GM21360 (cell line): ENCODE measurements around the gene QRFP.

Source experiments
- ATAC-seq: cut with Tn5 transposase; IDR thresholded peaks from one replicate; pipeline ENCODE4 v1.9.1; 2021; ENCODE audit warnings: mild to moderate bottlenecking, moderate library complexity; ENCODE audit not compliant: unreplicated experiment

QRFP gene, protein sequence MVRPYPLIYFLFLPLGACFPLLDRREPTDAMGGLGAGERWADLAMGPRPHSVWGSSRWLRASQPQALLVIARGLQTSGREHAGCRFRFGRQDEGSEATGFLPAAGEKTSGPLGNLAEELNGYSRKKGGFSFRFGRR

GRCh38 chr9:130896233-130897014 lies at the start of gene QRFP:
TSS of gene QRFP (minus strand) at chr9:130896812. CDS start at chr9:130893838, 2,974 bp downstream.
- ATAC-seq: no peak

GRCh38 chr9:130945173-130945572 lies 48.6 kb upstream of the QRFP start:
- no peak for ATAC-seq

DNA sequence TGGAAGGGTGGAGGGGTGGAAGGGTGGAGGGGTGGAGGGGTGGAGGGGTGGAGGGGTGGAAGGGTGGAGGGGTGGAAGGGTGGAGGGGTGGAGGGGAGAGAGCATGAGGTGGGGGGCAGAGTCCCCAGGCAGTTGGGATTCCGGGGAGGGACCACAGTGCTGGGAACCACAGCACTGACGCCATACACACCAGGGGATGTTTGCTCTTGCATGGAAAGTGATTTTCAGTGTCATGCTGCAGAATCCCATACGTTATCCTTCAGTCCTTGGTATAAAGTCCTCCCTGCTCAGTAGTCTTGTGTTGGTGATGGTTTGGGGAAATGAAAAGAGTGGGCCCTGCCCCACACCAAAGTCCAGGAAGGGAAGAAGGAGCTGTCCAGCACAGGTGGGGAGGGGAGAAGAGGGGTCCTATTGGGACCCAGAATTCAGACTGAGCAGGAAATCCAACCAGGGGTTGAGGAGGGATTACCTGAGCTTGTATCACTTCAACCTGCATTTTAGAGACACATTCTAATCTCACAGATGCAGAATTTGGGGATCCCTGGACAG lies 48.0 kb upstream of the QRFP start:
- ATAC-seq: no peak

DNA sequence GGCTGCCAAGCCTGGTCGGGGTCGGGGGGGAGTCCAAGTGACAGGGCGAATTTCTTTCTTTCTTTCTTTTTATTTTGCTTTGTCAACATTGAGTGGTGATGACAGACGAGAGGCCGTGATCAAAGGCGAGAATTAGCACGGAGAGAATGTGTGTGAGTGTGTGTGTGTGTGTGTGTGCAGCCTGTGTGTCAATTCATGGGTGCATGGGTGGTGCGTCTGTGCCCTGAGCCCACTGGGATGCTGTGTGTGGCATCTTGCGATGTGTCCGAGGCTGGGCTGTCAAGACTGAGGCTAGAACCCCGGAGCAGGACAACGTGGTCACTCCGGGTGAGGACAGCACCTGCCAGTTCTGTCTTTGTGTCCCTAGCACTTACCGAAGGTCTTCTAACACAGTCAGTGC lies 47.2 kb upstream of the QRFP start:
- ATAC-seq: no peak

DNA sequence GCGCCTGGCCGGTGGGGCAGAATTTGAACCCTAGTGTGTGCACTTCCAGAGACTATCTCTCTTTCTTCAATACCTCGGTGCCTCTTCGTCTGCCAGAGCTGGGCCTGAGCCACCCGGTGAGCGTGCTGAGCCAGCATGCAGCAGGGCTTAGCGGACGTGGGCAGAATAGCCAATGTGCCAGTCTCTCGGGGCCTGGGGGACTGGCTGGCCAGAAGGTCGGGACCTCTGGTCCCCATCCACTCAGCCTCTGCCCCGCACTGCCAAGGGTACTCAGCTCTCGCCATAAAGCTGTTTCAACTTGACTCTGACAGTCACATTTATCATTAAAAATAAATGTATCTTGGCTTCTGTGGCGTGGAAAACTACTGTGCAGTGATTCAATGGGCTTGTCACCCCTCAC lies 46.6 kb upstream of the QRFP start:
- ATAC-seq: no peak

DNA sequence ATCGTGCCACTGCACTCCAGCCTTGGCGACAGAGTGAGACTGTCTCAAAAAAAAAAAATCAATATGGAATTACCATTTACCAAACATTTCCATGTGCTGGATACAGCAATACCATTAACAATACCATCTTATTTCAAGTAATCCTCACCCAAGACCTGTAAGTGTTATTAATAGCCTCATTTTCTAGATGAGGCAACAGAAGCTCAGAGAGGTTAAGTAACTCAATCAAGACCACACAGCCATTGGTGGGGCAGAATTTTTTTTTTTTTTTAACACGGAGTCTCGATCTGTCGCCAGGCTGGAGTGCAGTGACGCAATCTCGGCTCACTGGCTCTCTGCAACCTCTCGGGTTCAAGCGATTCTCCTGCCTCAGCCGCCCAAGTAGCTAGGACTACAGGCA lies 46.1 kb upstream of the QRFP start:
- ATAC-seq: no peak

GRCh38 chr9:130942084-130942483 lies 45.5 kb upstream of the QRFP start:
- no peak for ATAC-seq

DNA sequence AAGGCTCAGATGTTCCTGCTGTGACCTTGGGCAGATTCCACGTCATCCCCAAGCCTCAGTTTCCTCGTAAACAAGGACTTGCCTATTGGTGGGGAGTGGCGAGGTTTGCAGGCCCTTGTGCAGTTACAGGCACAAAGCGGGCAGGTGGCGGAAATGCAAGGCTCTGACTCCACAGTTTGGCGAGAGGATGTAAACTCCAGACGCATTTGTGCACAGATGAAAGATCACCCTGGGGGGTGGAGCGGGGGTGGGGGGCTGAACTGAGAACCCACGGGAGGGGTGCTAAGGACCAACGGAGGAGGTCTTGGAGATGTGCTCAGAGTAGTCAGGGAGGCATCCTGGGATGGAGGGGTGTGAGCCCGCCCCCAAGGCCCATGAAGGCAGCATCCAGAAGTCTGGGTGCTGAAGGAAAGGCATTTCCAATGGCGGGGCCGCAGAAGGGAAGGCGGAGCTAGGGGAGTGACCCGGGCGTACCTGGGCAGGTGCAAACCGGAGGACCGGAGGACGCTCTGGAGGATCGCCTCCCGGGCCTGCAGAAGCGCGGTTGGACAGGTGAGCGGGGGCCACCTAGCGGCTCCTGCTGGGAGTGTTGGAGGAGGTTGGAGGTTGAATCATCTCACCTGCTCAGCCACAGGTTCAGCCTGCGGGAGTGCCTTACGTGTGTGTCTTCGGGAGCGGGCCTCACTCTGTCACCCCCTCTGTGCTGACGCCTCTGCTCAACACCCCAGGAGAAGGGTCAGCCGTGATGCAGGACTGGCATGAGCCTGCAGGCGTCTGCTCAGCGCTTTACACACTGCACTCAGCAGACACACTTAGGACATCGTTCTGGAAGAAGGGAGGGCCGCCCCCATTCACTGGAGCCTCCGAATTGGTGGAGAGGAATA lies 44.3 kb upstream of the QRFP start:
- ATAC-seq: no peak

GRCh38 chr9:130940027-130940549 lies 43.5 kb upstream of the QRFP start:
- ATAC-seq: no peak

DNA sequence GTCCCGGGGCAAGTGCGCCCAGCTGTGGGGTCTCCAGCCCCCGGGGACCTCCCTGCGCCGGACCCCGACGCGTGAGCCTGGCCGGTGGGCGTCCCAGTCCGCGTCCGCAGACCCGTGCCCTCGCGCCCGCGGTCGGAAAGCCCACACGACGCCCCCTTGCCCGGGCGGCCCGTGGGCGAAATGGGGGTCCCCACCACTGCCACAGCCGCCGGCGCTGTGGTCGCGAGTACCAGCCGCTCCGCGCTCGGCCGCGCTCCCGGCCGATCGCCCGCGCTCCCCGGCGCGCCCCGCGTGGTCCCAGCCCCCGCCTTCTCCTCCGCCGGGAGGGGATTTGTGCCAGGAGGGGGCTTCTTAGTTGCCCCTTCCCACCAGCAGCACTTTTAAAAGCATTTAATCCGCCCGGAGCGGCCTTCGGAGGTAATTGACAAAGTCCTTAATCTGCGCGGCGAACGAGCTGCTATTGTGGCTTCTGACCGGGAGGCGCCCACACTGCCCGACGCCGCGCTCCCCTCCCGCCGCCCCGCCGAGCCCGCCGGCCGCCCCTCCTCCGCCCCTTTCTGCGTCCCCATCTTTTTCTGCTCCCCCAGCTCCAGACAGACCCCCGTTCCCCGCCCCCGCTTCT lies 42.9 kb upstream of the QRFP start:
- no peak for ATAC-seq

GRCh38 chr9:130938652-130939404 lies 42.2 kb upstream of the QRFP start, which contains the start of gene FIBCD1:
TSS of gene FIBCD1 (minus strand) at chr9:130939247. CDS start at chr9:130938607, 640 bp downstream.
- no peak for ATAC-seq

DNA sequence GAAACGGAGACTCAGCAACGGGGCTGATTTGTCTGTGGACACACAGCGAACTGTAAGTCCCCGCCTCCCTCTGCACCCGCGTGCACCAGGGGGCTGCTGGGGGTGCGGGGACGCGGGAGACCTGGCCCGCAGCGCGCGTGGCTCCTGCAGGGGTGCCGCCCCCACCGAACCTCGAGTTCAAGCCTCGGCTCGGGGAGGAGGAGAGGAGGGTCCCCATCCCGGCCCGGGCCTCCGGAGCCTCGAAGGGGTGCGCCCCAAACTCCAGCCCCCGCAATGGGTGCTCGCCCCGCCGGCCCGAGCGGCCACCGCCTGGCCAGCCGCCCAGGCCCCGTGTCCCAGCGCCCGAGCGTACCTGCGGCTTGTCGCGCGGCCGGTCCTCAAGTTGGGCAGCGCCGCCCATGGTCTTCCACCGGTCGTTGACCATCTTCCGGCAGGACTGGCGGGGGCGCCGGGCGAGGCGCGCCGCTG lies 41.6 kb upstream of the QRFP start:
- no peak for ATAC-seq

- no peak for ATAC-seq
These were observed 40.8 kb upstream of the QRFP start for GRCh38 chr9:130937146-130938076.

DNA sequence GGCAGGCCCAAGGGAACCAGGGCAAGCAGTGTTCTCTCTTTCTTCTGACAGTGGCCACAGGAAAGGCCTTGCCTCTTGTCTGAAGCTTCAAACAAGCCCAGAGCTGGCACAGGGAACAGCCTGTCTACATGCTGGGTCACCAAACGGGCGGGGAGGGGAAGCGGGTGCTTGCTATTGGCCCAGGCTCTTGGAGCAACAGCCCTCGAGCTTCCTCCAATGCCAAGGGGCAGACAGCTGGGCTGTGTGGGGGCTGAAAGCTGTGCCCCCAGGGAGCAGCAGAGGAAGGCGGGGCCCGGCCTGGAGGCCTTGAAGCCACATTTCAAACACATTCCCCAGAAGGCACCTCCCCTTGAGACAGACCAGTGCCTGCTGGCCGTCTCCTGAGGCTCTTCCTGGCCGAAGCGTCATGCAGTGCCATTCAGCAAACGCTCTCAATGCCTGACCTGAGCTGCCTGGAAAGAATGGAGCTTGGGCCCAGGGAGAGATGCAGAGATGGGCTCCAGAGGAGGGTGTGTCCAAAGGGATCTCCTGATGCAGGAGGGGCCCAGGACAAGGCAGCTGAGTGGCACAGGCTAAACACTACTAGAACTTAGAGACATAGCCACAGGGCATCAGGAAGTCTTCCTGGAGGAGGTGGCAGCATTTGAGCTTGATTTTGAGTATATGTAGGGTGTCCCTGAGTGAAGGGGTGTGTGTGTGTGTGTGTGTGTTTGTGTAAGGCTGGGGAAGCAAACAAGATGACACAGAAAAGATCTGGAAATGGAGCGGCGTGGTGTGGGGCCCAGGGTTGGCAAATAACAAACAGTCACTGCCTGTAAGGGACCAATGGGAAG lies 39.9 kb upstream of the QRFP start:
- ATAC-seq: no peak

DNA sequence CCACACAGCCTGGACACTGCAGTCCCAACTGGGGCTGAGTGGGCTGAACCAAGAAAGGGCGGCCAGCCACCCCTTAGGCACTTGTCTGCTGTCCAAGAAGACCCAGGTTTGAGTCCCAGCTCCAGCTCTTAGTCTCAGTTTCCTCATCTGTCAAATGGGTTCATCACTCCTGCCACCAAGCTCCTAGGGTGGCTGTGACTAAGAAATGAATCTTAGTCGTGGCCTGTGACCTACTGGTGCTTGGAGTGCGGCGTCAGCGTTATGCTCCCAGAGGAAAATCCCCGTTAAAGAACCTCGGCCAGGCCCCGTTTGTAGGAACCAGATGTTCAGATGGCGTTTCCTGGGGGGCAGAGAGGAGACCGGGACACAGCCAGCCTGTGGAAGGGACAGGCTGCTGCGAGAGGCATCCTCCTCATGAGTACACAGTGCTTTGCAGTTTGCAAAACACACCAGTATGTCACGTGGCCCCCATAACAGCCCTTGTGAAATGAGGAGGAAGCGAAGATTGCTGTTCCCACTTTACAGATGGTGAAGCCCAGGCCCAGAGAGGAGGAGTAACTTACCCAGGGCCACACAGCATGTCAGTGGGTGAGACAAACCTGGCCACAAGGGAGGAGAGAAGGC lies 39.1 kb upstream of the QRFP start:
- no peak for ATAC-seq

- ATAC-seq: no peak
These were observed 38.4 kb upstream of the QRFP start for GRCh38 chr9:130934702-130935647.
